GM12873 (cell line): ENCODE measurements around the gene CAMTA1.

Experiments
- CTCF ChIP-seq: IDR thresholded peaks from 2 replicates; pipeline ENCODE4 v1.5.1; 2012; ENCODE audit warnings: low read depth, mild to moderate bottlenecking, moderate library complexity, low read length, control low read depth; ENCODE audit not compliant: insufficient read depth; ENCODE audit errors: missing control alignments

Gene CAMTA1

DNA sequence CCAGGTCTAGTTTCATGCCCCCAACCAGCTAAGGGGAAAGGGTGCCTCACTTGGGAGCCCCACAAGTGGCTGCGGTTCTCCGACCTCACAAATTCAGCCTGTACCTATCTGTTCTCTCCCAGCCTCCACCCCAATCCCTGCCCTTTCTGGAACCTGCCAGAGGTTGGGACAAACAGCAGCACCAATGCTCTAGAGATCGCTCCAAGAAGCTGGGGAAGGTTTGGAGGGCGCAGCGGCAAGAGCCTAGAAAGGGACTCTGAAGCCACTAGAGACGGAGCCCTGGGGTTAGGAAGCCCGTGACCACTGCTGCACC lies 742.4 kb downstream of the CAMTA1 start:
- TF ChIP-seq CTCF: no peak

DNA sequence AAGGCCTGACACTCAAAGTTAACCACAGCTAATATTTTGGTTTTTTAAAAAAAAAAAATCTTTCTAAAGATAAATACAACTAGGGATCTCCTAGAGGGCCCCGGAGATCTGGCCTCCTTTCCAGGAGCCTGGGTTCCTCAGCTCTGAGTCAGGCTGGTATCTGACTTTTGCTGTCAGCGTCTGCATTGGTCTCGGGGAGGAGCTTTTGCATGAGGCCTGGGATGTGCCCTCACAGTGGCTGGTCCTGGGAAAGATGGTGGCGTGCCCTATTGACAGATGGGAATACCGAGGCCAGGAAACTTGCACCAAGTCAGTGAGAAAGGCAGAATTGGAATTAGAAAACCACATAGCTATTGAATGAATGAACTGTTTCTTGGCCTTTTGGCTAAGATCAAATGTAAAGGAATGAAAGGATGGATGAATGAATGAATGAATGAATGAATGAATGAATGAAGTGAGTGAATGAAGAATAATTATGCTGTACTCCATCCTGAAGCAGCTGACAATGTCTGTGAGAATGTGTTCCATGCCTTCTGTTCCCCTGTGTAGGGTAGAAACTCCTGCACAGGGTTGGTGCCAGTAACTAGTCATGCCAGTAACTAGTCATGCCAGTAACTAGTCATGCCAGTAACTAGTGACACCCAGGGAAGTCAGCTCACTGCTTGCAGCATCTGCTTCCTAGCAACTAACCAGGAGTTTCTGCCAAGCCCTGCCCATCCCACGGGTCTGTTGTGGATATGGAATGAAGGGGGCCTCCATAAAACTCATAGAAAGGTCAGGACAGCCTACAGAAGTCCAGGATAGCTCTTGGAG lies 743.3 kb downstream of the CAMTA1 start:
- no peak for TF ChIP-seq CTCF

DNA sequence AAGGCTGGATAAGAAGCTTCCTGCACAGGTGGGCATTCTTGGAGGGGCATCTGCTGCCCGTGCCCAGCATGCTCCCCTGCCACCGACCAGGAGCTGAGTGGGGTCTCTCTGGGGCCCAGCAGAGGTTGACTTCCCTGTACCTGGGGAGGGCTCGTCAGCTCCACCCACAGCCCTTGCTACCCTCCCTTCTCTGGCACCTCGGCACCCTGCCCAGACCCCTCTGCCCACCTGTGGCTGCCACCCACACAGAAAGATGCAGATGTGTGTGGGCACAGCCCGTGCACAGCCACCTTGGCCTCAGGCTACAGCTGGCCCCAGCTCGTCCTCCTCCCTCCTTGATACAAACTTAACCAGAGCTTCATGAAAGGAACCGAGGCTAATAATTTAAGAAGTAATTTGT lies 744.7 kb downstream of the CAMTA1 start:
- TF ChIP-seq CTCF: no peak

GRCh38 chr1:7531562-7532340 lies 746.5 kb downstream of the CAMTA1 start:
- TF ChIP-seq CTCF: no peak

DNA sequence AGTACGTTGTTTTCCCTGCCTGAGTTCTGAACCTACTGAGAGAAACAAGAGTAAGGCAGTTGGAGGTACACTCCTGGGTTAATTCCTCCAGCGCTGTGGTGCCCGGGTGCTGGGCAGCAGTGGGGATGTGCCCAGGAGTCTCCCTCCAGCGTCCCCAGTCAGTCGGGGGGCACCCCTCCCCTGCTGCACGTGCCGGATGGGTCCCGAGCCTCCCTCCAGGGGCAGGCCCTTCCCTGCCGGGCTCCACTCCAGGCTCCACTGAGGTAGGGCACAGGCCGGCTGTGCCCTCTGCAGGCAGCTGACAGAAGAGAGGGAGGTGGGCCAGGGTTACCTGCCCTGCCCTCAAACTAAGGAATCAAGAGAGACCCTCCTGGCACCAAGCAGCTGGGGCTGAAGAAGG lies 747.8 kb downstream of the CAMTA1 start:
- no peak for TF ChIP-seq CTCF

GRCh38 chr1:7534061-7534825 lies 749.0 kb downstream of the CAMTA1 start:
- TF ChIP-seq CTCF: no peak

- TF ChIP-seq CTCF: no peak
Measured at GRCh38 chr1:7535016-7535415, 749.8 kb downstream of the CAMTA1 start.
